GM18861 (cell line): ENCODE measurements around the gene JAKMIP2.
"Not testable (repeated sequence)": the region's sequence is repeated elsewhere in the genome, so short reads cannot be mapped to it uniquely, and the experiment has no call there.

Source experiments
- ATAC-seq: cut with Tn5 transposase; IDR thresholded peaks from one replicate; pipeline ENCODE4 v1.9.1; 2021; ENCODE audit not compliant: unreplicated experiment

JAKMIP2 gene

DNA sequence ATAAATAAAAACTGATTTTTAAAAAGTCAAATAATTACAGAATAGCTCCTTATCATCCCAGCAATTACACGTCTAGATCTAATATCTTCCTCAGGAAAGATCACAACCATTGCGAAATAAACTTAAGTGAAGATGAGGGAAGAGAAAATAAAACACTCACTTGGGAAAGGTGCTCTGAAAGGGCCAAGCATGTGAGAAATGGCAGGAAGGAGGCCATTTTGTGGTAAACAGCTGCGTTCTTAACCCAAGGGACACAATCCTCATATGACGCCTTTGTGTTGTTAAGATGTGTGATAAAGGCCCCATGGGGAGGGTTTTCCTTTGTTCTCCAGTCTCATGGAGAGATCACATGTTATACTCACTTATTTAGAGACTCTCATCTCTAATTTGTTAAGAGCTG, 32.5 kb downstream of the JAKMIP2 start:
- no peak for ATAC-seq

DNA sequence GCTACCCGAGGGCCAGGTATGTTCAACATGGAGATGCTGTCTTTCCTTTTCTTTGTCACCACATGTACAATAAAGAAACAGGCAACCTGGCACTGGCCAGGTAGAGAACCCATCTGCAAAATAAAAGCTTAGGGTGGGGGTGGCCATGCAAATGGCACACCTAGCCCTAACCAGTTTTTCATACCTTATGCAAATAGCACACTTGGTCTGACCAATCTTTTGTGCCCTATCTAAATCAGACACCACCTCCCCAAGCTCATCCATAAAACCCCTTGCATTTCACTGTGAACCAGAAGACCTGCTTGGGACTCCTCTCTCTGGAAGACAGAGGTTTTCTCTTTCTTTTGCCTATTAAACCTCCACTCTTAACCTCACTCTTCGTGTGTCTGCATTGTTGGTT, 33.9 kb downstream of the JAKMIP2 start:
- ATAC-seq, result no peak

DNA sequence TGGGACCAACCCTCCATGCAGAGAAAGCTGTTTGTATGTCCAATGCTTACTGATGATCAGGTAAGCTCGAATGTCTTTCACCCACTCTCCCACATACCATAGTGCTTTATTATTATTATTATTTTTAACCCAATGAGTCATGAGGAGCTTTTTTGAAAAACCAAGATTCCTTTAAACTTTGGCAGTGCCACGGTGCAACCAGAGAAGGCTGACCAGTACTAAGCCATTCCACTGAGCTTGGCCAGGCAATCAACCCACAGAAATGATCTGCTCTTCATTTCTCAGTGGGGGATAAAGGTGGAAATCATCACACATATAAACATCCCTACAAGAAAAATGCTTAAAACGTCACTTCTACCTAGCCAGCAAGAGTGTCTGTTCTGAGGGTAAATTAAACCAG, 35.5 kb downstream of the JAKMIP2 start:
- ATAC-seq, result no peak

DNA sequence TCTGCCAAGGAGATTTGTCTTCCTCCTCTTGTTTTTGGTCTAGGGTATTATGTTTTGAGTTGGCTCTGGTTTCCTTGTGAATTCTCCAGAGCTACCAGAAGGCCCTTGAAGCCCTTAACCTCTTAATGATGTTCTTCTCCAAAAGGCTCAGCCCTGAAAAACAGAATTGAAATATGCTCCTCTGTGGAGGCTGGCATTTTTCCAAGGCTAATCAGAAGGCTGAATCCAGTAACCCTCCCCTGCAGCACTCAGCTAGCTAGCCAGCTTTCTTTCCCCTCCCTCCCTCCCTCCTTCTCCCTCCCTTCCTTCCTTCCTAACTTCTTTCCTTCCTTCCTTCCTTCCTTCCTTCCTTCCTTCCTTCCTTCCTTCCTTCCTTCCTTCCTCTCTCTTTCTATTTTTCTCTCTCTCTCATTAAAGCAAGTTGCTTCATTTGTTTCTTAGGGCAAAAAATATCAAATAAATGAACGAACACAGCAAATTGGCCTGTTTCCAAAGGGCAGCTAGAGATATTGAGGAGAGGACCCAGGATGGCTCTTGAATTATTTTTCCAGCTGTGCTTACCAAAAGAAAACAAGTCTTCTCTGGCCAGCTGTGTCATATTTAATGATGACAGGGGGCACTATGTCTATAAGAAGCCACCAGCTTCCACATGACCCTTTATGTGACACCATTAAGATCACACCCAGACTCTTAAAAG, 38.7 kb downstream of the JAKMIP2 start:
- no peak for ATAC-seq

DNA sequence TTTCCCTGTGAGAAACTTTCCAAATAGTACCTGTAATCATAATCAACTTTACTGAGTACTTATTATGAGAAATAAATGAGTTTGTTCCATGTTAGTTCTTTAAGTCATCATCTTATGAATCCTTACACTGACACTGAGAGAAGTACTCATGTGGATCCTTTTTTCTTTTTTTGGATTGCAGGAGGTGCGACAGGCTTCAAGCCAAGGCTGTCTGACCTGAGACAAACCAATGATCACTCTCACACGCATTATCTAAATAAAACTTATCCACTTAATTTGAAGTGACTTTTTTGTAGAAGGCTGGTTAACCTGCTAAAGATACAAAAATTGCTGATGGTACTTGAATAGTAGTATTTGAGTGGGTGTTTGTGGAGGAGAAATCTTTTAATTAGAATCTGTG, 39.5 kb downstream of the JAKMIP2 start:
- ATAC-seq, result no peak

DNA sequence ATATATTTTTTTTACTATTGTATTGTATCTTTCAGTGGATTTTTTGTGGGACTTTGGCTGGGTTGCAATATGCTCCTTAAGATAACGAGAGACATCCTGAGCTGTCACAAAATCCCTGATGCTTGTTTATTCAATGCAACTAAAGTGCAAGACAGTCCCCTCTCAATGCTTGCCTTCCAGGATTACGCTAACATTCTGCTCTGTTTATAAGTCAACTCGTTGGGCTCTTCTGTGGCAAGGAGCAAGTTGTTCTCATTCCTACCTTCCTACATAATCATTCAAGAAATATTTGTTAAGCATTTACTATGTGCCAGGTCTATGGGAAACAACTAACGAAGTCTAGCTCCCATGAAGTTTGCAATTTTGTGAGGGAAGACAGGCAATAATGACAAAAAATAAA, 40.4 kb downstream of the JAKMIP2 start:
- ATAC-seq, result no peak

DNA sequence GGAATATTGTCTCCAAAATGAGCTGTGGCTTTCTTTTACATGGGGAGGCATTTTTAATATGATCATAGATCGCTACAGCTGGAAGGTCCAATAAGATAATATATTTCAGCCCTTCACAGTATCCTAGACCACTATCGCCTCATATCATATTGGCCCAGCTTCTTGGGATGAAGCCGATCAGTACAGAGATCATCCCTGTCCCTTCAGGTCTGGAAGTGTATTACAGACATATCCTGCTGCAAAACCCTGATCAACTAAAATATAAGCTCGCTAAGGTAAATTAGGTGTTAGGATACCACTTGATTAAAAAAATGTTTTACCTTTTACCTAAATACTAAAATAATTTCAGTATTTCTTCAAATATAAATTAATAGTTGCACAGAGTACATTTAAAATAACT, 41.7 kb downstream of the JAKMIP2 start:
- no peak for ATAC-seq

DNA sequence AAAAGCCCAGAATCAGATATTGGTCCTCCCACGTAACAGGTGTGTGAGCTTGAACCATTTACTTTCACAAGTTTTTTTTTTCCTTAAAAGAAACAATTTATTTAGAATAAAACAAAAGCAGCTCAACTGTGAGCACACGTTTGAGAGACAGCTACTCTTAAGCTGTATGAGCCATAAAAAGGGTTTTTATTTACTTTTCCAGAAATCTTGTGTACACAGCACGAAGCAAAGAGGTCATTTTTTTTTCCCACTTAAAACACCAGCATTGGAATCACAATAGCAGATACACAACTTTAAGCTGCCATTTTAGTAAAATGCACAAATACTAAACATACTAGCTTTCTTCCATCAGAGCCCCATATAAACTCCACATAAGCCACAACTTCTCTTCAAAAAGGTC, 44.6 kb downstream of the JAKMIP2 start:
- ATAC-seq, result no peak

DNA sequence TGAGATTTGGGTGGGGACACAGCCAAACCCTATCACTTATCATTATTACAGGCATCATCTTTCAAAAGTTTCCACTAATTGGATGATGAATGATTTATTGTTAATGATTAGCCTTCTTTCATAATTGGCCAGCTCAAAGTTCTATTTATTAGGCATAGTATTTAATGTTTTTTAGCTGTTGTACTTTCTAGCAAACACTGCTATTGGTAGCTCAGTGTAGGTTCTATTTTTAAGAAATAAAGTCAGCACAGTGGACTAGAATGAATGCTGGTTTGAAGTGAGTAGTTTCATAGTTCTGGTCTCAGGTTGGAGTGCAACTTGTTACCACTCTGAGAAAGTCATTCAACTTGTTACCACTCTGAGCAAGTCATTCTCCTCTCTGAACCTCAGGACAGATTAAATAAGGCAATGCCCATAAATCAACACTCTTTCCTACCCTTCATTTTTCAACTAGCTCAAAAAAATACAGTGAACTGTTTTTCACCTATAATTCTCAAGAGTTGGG, 46.9 kb downstream of the JAKMIP2 start:
- ATAC-seq, result no peak

DNA sequence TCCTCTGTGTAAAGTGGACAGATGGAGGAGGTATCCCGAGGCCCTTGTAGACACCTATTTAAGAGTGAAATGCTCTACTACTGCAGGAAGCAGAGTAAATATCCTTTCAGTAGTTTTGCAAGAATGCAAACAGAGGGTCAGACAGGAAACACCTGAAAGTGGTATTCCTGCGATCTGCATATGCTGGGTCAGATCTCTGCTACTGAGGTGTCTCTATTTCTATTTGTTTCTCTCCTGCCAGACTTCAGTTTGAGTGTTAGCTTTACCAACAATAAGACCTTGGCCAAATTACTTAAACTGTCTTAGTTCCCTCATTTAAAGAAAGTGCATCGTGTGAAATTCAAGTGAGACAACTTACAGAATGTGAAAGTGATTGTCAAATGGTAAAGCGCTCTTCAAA, 47.6 kb downstream of the JAKMIP2 start:
- ATAC-seq, result no peak

DNA sequence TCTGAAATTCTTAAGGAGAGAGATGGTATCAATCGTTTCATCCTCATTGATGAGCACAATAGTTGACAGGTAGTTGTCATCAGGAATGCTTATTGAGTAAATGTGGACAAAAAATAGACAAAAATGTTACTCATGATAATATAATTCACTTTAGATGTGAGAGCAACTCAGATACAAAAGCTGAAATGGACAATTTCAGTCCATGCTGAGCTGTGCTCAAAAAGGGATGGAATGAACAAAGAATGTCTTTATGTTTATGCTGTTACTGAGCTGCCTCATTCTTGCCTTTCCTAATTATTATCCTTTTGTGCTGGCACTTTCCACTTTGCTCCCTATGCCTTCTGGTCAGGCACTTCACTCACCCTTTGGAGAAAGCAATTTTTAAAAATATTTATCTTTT, 49.5 kb downstream of the JAKMIP2 start:
- no peak for ATAC-seq

DNA sequence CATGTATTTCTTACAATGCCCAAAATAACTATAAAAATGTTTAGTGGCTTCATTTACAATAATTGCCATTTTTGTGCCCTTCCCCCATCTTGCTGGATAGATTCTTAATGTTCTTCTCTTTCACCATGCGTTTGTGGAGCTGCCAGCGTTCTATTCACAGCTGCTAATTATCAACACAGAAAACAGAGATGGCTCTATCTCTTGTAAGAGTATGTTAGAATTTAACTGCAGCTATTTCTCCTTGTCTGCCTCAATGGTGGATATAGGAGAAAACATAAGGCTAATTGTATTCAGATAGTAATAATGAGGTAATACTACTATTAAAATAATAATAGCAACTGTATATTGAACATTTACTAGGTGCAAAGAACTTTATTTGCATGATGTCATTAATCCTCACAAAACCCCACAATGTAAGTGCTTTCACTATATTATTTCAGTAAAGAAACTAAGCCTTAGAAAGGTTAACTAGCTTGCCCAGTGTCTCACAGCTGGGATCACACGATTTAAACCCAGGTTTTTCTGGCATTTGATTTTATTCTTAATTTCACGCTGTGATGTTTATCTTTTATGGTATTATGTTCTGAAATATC, 50.1 kb downstream of the JAKMIP2 start:
- ATAC-seq, result no peak

DNA sequence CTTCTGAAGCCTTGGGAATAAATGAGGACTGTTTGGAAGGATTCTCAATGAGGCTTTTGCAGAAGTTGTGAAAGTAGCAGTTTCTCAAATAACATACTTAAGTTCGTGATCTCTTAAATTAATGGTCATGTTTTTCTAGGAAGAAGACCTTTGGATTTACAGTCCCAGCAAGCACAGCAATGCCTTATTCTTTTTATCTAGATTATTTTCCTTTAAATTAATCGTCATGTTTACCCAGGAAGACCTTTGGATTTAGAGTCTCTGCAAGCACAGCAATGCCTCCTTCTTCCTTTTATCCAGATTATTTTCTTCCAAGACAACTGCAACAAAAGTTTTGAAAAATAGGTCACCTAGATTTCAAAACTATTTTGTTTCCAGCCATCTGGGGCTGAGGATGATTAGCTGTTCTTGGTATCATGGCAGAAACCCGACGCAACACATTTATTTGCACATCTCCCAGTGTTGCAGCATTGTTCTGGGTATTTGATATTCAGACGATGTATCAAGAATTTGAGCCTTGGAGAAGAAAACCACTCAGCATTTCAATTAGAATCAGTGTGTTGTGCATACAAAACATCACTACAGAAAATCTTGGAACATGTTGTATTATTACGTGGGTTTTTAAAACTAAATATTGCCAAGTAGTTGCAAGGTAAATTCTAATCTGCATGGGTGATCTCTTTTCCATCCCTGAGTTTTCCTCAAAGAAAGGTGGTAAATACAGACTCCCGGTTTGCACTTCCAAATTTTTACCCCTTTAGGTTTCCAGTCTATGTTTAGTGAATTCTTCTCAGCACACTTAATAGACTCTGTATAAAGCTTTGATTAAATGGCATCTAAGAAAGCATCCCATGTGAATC, 50.9 kb downstream of the JAKMIP2 start:
- ATAC-seq, result no peak

DNA sequence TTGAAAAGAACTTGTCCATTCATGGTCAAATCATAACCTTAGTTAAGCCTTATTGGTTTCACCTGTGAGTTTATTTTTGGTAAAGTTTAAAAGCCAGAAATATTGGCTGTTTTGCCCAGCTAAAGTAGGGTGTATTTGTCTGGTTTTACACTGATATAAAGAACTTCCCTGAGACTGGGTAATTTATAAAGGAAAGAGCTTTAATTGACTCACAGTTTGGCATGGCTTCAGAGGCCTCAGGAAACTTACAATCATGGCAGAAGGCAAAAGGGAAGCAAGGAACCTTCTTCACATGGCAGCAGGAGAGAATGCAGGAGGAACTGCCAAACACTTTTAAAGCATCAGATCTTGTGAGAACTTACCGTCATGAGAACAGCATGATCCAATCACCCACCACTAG, 55.3 kb downstream of the JAKMIP2 start:
- ATAC-seq, result no peak

DNA sequence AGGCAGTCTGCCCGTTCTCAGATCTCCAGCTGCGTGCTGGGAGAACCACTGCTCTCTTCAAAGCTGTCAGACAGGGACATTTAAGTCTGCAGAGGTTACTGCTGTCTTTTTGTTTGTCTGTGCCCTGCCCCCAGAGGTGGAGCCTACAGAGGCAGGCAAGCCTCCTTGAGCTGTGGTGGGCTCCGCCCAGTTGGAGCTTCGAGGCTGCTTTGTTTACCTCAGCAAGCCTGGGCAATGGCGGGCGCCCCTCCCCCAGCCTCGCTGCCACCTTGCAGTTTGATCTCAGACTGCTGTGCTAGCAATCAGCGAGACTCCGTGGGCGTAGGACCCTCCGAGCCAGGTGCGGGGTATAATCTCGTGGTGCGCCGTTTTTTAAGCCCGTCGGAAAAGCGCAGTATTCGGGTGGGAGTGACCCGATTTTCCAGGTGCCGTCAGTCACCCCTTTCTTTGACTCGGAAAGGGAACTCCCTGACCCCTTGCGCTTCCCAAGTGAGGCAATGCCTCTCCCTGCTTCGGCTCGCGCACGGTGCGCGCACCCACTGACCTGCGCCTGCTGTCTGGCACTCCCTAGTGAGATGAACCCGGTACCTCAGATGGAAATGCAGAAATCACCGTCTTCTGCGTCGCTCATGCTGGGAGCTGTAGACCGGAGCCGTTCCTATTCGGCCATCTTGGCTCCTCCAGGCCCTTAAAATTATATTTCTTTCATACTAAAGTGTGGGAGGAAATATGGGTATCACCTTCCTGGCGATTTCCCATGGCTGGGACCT, 61.2 kb downstream of the JAKMIP2 start:
- ATAC-seq, result not testable (repeated sequence)

DNA sequence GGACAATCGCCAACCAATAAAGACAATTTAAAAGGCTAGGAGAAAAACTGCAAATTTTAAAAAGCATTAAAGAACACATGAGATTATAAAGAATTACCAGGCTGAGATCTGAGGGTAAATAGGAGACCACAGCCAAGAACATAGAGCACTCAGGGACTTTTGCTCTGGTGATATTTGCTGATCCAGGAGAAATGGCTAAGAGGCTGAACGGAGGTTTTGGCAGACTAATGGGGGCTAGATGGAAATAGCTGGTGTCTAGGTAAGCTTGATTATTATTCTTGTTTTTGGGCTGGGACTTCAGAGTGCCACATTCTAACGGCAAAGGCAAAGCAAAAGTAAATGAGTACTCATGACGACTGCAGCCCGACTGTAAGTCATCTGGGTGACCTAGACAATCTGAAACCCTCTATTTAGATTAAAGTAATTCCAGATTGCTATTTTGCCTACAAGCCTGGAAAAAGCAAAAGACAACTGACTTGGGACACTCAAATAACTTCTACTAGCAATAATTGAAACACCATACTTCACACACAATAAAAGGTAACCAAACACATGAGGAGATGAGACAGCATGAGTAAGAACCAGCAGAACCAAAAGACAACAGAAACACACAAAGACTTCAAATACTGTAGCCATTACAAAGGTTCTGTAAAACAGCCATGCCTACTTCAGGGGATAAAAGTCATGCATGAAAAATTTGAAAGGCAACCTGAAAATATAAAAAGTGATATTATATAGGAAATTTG, 68.8 kb downstream of the JAKMIP2 start:
- ATAC-seq, result no peak

DNA sequence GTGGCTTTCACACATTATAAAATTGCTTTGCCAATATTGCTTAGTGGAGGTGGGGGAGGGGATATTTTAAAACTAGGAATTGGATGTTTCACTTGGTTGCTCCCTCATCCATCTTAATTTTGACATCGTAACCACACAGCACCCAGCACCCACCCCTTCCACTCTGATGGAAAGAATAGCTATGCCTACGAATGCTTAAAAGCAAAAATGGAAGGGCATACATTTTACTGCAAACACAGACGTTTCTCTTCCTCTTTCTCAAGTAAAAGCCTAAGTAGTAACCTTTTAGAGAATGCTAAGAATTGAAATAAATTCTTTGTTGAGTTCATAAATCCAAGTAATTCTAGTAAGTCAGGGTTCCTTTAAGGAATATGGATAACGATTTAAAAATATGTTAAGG, 69.9 kb downstream of the JAKMIP2 start:
- ATAC-seq, result no peak

DNA sequence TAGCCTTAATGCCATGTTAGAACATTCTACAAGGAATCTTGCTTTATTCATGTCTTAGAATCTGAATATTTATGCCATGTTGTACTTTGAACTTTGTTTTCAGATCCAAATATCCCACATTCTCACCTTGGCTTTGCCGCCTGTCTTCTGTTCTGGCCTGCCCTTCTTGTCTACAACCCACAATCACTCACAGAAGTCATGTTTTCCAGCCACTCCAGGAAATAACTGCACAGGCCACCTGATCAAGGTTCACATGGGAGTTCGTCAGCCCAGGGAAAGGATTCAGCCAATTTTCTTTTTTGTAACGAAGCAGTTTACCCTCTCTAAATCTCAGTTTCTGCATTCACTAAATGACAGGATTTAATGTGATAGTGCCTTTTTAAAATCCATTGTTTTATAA, 70.5 kb downstream of the JAKMIP2 start:
- ATAC-seq, result no peak

DNA sequence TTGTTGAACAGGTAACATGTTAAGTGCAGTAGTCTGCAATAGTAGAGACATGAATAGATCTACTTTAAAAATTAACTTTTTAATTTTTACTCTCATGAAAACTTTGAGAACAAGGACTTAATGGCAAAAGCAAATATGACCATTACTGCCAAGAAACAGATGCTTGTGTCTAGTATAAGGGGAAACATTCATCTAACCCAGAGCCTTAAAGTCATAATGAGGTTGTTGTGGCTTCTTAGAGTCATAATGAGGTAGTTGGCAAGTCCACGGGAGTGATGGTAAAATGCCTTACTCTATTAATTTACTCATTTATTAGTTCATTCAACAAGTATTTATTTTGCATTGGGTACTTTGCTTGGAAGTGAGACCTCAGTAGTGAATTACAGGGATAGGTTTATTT, 71.5 kb downstream of the JAKMIP2 start:
- no peak for ATAC-seq

DNA sequence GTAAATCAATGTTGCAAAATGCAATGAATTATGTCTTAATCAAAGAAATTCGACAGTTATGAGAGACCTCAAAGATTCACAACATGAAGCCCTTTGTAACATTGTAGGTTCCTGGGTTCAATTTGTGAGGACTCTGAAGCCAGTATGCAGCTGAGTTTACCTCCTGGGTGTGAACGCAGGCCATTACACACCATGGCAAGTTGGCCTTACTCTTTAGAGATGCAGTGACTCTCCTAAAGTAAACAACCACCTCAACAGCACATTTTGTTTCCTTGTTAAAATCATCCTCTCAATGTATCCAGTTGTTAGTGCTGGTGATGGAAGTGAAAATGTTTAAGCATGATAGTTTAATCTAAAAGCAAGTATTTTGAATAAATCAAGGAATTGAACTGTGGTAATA, 73.8 kb downstream of the JAKMIP2 start:
- ATAC-seq, result no peak

DNA sequence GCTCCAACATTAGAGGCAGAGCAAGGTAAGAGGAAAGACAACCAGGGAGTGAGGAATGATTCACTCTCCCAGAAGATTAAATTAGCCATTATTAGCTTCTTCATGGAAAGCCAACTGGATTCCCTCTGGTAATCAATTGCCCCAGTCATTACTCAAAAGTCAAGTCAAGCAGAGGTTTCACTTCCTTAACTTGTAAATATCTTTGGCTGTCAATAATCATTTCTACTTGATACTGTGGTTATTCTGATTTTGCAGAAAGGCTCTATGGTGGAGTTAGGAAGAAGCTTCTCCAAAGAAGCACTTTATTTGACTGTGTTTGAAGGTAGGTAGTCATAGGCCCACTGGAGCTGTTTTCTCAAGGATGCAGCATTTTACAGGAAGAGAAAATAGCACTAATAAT, 78.0 kb downstream of the JAKMIP2 start:
- ATAC-seq, result peak; percentile 67
